ENCODE data around the gene TLE4. TPM values are rescaled to one million over a fixed set of nuclear protein-coding genes. Genes with fewer than 3 reads are reported as not detected.

Gene TLE4
- total RNA-seq, 1 donor from 2014 or later = 97.4 TPM

DNA sequence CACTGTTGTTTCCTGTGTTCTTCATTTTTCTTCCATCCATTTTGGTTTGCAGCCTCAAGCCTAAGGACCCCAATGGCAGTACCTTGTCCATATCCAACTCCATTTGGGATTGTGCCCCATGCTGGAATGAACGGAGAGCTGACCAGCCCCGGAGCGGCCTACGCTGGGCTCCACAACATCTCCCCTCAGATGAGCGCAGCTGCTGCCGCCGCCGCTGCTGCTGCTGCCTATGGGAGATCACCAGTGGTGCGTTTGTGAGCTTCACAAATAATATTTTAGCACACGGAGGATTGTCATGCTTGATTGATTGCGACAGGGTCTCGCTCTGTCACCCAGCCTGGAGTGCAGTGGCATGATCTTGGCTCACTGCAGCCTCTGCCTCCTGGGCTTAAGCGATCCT, 136.8 kb downstream of the TLE4 start:
- H3K27me3 Mint-ChIP-seq (ENCODE audit: unreplicated experiment) = peaks cover 2% of the 10 kb centered on the region
- H3K4me1 Mint-ChIP-seq (ENCODE audit: low read depth, unreplicated experiment) = no peaks in the 10 kb centered on the region
- H3K27ac Mint-ChIP-seq (ENCODE audit: unreplicated experiment) = no peak overlapping the region
- H3K9me3 Mint-ChIP-seq (ENCODE audit: unreplicated experiment) = peaks cover 3% of the 10 kb centered on the region
- peaks cover 6% of the 10 kb centered on the region for H3K36me3 Mint-ChIP-seq (ENCODE audit: unreplicated experiment)
- TF ChIP-seq, protein P1, sequence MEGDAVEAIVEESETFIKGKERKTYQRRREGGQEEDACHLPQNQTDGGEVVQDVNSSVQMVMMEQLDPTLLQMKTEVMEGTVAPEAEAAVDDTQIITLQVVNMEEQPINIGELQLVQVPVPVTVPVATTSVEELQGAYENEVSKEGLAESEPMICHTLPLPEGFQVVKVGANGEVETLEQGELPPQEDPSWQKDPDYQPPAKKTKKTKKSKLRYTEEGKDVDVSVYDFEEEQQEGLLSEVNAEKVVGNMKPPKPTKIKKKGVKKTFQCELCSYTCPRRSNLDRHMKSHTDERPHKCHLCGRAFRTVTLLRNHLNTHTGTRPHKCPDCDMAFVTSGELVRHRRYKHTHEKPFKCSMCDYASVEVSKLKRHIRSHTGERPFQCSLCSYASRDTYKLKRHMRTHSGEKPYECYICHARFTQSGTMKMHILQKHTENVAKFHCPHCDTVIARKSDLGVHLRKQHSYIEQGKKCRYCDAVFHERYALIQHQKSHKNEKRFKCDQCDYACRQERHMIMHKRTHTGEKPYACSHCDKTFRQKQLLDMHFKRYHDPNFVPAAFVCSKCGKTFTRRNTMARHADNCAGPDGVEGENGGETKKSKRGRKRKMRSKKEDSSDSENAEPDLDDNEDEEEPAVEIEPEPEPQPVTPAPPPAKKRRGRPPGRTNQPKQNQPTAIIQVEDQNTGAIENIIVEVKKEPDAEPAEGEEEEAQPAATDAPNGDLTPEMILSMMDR (IDR thresholded peaks at IDR 0.05; ENCODE audit: partially characterized antibody, unreplicated experiment) = no peak
- no peak for DNase-seq
- H3K4me3 Mint-ChIP-seq (ENCODE audit: unreplicated experiment) = no peak overlapping the region

DNA sequence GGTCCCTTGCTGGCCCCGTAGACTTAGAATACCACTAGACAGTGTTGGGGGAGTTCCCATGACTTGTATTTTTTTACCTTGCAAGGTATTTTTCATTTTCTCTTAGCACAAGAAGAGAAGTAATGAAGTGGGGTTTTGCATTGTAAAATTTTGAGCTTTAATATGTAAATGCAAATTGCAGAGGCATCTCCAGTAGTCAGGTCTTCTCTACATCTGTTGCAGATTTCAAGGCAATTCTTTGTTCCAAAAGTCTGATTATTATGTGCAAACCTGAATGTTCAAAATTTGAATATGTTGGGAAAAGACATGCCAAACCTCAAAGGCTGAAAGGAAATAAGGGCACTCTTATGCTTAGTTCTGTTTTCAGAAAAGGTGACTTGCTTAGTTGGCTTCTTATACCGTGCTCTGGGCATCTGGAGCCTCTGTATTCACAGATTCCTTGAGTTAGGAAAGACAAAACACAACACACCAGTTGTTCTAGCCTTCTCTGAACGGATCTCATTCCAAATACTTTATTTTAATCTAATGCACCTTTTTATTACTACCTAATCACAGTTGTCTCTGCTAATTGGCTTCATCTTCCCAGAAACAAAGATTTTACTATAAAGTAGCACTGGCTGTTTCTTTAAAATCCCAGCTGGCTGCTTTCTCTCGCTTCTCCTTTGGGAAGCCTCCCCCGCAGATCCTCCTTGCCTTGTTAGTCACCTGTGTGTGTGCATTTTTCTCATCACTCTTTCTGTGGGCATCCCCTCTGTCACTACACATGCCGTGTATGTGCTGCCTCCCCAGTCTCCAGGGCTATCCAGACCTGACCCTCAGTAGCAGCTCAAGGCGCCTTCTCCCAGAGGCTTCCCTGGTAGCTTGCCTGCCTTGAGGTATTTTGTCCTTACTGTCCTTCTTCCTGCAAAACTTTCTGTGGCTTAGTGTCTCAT, 138.2 kb downstream of the TLE4 start:
- Mint-ChIP-seq H3K9me3 (ENCODE audit: unreplicated experiment) (peaks cover 3% of the 10 kb centered on the region), H3K4me1 (ENCODE audit: low read depth, unreplicated experiment) (no peaks in the 10 kb centered on the region), H3K4me3 (ENCODE audit: unreplicated experiment) (no peak overlapping the region), H3K27ac (ENCODE audit: unreplicated experiment) (no peak overlapping the region), H3K36me3 (ENCODE audit: unreplicated experiment) (peaks cover 5% of the 10 kb centered on the region), H3K27me3 (ENCODE audit: unreplicated experiment) (peaks cover 2% of the 10 kb centered on the region)
- TF ChIP-seq, protein P1 (IDR thresholded peaks at IDR 0.05; ENCODE audit: partially characterized antibody, unreplicated experiment) = no peak
- no peak for DNase-seq

DNA sequence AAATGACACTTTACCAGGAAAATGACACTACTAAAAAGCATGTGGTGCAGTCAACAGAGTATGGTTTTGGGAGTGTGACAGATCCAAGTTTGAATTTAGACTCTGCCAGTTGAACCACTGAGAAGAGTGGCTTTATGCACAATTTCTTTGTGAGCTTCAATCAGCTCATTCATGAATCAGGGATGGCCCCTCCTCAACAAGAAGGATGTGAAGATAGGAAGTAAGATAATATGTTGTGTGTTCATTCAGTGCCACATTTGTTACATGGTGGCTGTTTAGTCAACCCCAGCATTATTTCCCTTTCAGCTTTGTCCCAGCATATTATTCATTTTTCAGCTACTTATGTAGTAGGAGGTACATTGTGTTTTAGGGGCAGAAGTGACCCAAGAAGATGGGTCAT, 140.1 kb downstream of the TLE4 start:
- H3K27ac Mint-ChIP-seq (ENCODE audit: unreplicated experiment) = no peak overlapping the region
- no peaks in the 10 kb centered on the region for H3K36me3 Mint-ChIP-seq (ENCODE audit: unreplicated experiment)

DNA sequence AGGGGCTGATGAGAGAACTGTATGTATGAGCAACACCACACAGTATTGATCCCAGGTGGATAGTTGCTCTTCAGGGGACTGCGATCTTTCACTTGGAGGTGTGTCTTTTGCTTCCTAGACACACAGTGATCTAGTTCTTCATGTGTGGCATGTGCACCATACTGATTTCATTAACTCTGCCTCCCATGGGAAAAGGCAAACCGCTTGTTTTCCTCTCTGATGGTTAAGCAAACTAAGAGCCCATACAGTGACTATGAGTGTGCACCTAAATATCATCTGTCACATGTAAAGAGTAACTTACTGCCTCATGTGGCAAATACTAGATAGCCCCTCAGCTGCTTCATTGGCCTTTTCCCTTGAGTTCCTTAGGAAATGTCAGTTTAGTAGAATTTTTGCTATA, 147.3 kb downstream of the TLE4 start:
- peaks cover 10% of the 10 kb centered on the region for H3K4me1 Mint-ChIP-seq (ENCODE audit: low read depth, unreplicated experiment)
- H3K4me3 Mint-ChIP-seq (ENCODE audit: unreplicated experiment) = no peak overlapping the region
- H3K27ac Mint-ChIP-seq (ENCODE audit: unreplicated experiment) = no peak overlapping the region
- no peaks in the 10 kb centered on the region for H3K27me3 Mint-ChIP-seq (ENCODE audit: unreplicated experiment)
- TF ChIP-seq, protein P1 (IDR thresholded peaks at IDR 0.05; ENCODE audit: partially characterized antibody, unreplicated experiment) = no peak
- H3K9me3 Mint-ChIP-seq (ENCODE audit: unreplicated experiment) = peaks cover 2% of the 10 kb centered on the region
- no peak for DNase-seq
- H3K36me3 Mint-ChIP-seq (ENCODE audit: unreplicated experiment) = peaks cover 13% of the 10 kb centered on the region

More for the DNA sequence above, 140.1 kb downstream of the TLE4 start:
- Mint-ChIP-seq H3K4me1 (ENCODE audit: low read depth, unreplicated experiment) (no peaks in the 10 kb centered on the region), H3K27me3 (ENCODE audit: unreplicated experiment) (peaks cover 2% of the 10 kb centered on the region), H3K9me3 (ENCODE audit: unreplicated experiment) (peaks cover under 1% of the 10 kb centered on the region), H3K4me3 (ENCODE audit: unreplicated experiment) (no peak overlapping the region)
- DNase-seq = no peak
- TF ChIP-seq, protein P1 (IDR thresholded peaks at IDR 0.05; ENCODE audit: partially characterized antibody, unreplicated experiment) = no peak

DNA sequence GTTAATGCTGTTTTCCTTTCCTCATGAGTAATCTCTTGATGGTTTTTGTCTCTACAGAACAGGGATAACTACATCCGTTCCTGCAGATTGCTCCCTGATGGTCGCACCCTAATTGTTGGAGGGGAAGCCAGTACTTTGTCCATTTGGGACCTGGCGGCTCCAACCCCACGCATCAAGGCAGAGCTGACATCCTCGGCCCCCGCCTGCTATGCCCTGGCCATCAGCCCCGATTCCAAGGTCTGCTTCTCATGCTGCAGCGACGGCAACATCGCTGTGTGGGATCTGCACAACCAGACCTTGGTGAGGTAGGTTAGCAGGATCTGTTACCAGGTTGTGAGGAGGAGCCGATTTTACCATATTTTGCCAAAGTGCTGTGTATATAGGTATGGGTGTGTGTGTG, 148.2 kb downstream of the TLE4 start:
- peaks cover 13% of the 10 kb centered on the region for H3K36me3 Mint-ChIP-seq (ENCODE audit: unreplicated experiment)
- H3K27ac Mint-ChIP-seq (ENCODE audit: unreplicated experiment) = no peak overlapping the region
- H3K4me1 Mint-ChIP-seq (ENCODE audit: low read depth, unreplicated experiment) = peaks cover 10% of the 10 kb centered on the region
- no peak overlapping the region for H3K4me3 Mint-ChIP-seq (ENCODE audit: unreplicated experiment)
- no peaks in the 10 kb centered on the region for H3K27me3 Mint-ChIP-seq (ENCODE audit: unreplicated experiment)
- peaks cover 2% of the 10 kb centered on the region for H3K9me3 Mint-ChIP-seq (ENCODE audit: unreplicated experiment)
- TF ChIP-seq, protein P1 (IDR thresholded peaks at IDR 0.05; ENCODE audit: partially characterized antibody, unreplicated experiment) = no peak
- no peak for DNase-seq

Data from glutamatergic neuron (in vitro differentiated cells).